GM19239 (cell line): ENCODE measurements around the gene MFGE8.

ENCODE experiments used
- DNase-seq: peaks from one replicate; pipeline ENCODE4 v3.0.0; 2011; ENCODE audit warnings: low spot score; ENCODE audit not compliant: insufficient read length
- FAIRE-seq: peaks from 2 replicates; lab custom pipeline; 2011; peaks lifted over from hg19 to GRCh38; lab: Jason Lieb, UNC

The MFGE8 gene

DNA sequence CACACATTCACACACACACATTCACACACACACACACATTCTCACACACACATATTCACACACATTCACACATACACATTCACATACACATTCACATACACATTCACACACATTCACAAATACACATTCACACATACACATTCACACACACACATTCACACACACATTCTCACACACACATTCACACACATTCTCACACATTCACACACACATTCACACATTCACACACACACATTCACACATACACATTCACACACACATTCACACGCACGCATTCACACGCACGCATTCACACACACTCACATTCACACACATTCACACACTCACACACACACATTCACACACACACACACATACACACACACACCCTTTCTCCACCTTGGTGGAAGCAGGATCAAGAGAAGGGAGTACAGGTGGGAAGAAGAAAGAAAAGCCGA lies 12.2 kb downstream of the MFGE8 start:
- FAIRE-seq (no peak), DNase-seq (no peak)

DNA sequence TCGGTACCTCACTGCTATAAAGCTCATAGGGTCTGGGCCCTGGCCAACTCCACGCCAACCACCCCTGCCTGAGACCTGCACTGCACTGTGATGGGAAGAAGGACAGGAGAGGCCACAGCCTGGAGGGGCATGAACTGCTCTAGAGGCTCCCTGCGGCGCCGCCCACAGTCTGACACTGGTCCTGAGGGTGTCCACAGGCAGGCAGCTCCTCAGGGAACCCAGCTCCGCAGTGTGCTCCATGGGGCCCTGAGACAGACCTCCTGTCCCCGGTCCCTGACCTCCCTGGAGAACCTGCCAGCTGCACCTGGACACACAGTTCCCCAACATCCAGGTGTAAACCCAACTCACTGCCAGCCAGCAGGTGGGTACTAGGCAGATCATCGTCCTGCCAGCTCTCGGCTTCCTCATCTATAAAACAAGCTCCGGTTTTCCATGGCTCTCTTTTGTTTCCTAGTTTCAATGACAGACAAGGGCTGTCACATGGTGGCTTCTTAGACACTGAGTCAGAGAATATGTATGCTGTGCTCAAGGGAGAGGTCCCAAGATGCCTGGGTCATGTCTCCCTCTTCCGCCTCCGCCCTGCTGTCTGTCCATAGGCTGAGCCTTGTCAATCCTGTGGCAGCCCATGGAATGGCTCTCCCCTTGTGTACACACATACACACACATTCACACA lies 12.7 kb downstream of the MFGE8 start:
- DNase-seq (no peak), FAIRE-seq (no peak)

- DNase-seq (no peak), FAIRE-seq (no peak)
Observed at GRCh38 chr15:88899251-88899650, 13.9 kb downstream of the MFGE8 start.

DNA sequence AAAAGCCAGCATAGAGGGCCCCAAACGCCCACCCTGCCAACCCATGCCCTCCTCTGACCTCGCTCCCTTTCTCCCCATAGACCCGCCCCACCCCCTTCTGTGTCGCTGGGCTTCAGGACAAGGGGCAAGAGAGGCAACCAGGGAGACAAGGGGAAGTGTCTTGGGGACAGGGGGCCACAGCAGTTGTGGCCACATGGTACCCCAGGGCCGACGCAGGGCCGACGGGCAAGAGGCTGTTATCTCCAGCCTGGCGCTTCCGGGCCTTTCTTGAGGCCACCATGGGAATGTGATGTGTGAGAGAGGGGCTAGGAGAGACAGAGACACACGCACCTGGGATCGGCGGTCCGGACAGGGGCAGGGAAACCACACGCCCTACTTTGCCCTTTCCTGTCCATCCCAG lies 14.4 kb downstream of the MFGE8 start:
- FAIRE-seq (no peak), DNase-seq (no peak)

DNA sequence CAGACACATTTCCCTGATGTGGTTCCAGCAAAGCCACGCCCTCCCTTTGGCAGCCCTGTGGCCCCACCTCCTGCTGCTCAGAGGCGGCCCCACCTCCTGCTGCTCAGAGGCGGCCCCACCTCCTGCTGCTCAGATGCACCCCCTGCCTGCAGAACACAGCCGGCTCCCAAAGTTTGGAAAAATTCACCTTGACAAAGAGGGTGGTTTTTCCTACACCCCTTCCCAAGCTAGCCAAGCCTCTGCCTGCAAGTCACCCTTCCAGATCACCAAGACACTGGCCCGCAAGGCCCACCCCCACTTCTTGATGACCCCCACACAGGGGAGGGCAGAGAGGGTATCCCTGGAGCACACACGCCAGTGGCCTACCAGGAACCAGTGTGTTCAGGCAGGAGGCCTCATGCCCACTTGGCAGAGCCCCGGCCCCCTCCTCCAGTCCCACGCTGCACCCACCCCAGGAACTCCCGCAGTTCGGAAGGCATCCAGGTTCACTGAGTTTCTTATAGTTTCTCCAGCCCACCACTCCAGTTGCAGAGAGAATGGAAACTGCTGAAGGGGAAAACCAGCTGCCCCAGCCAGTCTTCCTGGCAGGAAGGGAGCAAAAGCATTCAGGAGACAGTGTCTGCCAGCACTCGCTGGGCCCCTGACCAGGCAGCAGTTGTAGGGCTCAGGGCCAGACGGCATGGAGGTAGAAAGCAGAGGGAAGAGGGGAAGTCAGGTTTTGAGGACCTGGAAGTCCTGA lies 15.6 kb downstream of the MFGE8 start:
- FAIRE-seq: no peak

DNA sequence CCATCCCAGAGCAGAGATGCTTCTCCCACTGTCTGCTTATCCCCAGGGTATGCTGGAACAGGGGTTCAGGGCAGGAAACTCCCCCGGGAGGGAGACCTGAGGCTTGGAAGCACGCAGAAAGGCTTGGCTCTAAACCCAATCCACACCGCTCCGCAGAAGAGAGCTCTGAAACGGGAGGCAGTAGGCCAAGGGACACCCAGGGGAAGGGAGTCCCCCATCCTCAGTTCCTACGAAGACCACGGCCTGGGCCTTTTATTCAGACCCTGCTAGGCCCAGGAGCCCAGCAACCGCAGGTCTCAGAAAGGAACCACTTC lies 16.1 kb downstream of the MFGE8 start:
- FAIRE-seq: no peak
- no peak for DNase-seq

More for the DNA sequence above, 15.6 kb downstream of the MFGE8 start:
- DNase-seq: no peak

- FAIRE-seq (no peak), DNase-seq (no peak)
Observed at GRCh38 chr15:88896333-88897033, 16.7 kb downstream of the MFGE8 start.

DNA sequence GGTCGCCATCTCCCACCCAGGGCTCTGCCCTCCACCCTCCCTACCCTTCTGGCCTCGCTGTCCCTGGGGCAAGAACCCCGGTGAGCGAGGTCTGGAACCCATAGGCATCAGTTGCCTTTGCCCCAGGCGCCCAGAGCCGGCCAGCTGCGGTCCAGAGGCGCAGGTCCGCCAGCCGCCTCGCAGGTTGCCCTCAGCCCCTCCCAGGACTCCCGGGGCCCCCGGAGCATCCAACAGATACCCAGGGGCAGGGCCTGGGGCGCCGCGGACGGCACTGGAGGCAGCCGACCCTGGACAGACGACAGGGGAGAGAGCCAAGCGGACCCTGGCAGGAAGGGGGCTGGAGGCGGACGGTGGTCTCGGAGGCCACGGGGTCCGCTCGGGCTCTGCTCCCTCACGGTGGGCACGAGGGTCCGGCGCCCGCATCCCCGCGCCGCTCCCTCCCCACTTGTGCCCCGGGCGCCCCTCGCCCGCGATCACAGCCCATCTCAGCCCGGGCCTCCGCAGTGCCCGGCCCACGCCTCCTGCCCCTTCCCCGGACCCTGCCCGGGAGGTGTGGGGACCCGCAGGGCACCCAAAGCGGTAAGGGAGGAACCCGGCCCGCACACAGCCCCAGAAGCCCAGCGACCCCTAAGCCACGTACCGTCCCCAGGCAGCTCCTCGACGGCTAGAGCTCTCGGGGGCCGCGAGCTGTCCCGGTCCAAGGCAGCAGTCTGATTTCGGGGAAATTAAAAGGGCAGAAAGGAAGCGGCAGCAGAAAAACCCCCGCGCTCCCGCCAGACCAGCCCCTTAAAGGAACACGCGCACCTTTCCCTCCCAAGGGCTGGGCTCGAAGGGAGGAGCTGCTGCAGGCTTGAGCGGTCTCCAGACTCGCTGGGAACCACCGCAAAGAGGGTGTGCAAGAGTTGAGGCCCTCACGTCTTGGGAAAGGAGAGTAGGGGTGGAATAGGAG lies 18.1 kb downstream of the MFGE8 start, which contains the start of gene HAPLN3:
HAPLN3 (minus strand) TSS at position 726 of the 949 bp plus-strand sequence. CDS start 8,246 bp downstream, outside the sequence.
- FAIRE-seq (peak; percentile 70), DNase-seq (peak; percentile 54)

DNA sequence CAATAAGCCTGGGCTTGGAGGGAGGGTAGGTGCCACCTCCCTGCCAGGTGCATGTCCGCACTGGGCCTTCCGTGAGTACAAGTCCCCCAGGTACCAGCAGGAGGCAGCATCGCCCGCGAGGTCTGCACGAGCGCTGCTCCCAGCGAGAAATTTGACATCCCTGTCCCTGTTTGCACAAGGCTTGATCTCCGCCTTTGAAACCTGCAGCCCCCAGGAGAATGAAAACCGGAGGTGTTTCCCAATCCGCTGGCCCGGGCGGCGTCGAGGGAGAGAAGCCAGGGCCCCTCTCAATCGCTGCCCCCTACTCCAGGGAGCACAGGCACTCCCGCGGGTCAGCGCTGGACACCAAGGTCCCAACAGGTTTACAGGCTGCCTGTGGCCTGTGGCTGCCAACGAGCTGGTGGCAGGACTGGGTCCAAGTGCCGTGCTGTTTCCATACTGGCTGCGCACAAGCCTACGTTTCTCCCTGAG lies 18.8 kb downstream of the MFGE8 start:
- FAIRE-seq (peak; percentile 40), DNase-seq (peak; percentile 68)

GRCh38 chr15:88891540-88892254 lies 21.5 kb downstream of the MFGE8 start:
- no peak for DNase-seq
- no peak for FAIRE-seq

GRCh38 chr15:88890495-88890894 lies 22.7 kb downstream of the MFGE8 start:
- FAIRE-seq (no peak), DNase-seq (no peak)

DNA sequence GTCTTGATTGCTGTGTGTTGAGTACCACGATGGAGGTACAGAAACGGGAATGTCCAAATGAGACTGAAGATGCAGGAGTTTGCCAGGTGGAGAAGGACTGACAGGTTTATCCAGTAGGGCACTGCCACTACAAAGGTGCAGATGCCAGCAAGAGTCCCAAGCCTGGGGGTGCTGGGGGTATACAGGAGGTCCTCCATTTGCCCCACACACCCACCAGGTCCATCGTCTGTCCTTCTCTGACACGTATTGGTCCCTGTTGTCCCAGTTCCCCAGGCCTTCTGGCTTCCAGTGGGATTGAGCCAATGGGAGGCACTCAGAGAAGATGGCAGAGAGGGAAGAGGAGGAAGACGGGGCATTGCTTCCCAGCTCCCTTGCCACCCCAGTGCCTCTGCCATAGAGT lies 24.5 kb downstream of the MFGE8 start:
- DNase-seq (no peak), FAIRE-seq (no peak)

DNA sequence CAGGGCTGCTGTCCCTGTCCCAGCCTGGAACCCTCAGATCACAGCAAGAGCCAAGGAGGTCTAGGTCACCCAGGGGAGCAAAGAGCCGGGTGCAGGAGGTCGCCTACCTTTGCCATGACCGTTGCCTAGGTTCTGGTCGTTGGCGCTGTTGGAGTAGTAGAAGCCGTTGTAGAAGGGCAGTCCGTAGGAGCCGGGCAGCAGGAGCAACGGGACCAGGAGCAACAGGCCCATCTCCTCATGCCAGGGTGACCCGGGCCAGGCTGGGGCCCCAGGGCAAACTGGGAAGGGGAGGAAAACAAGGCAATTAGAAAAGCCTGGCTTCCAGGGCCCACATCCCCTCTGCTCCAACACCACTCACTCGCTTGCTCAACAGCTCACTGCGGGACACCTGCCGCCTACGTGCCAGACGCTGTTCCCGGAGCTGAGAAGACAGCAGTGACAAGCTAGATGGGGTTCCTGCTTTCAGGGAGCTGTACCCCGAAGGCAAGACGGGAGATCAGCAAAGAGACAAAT lies 26.1 kb downstream of the MFGE8 start:
- FAIRE-seq: no peak
- no peak for DNase-seq

- no peak for DNase-seq
- no peak for FAIRE-seq
Observed at GRCh38 chr15:88882785-88883184, 30.4 kb downstream of the MFGE8 start.

DNA sequence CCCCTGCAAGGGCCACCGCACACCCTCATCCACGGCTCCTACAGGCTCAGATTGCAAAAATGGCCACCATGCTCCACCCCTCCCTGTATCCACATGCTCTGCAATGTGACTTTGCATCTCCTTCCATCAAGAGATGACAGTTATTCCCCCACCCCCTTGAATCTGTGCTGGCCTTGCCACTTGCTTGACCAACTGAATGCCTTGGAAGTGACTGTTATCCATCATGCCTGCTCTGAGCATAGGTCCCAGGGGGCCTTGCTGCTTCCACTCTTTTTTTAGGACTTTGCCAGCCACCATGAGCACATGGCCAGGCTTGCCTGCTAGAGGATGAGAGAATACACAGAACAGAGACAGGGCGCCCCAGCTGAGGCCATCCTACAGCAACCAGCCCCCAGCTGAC lies 31.4 kb downstream of the MFGE8 start:
- FAIRE-seq (no peak), DNase-seq (no peak)

DNA sequence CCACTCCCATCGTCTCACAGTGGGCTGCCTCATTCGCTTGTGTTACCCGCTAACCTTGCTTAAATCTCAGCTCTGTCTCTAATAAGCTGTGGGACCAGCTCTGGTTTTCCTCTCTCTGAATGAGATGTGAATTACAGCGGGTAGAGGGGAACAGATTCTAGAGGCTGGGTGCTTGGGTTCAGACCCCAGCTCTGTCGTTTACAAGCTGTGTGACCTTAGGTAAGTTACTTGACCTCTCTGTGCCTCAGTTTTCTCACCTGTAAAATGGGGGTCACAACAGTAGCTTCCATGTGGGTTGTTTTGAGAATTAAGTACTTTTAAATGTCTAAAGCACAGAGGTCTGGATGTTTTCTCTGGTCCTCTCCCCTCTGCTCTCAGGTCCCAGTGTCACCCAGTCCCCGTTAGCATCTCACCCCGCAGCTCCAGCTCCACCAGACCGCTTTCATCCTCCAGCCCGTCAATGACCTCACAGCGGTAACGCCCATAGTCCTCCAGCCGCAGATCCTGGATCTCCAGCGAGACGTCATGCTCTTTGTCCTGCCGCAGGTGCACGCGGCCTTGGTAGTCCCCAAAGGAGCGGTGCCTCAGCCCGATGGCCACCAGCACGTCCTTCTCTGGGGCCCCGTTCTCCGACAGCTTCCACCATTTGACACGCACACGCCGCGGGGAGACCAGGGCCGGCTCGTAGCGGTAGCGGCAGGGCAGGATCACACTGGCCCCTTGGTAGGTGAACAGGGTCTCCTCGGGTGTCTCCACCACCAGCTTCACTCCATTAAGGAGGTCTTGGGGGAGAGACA lies 32.0 kb downstream of the MFGE8 start:
- no peak for FAIRE-seq
- DNase-seq: no peak

- DNase-seq (peak; percentile 75), FAIRE-seq (no peak)
Observed at GRCh38 chr15:88878720-88879184, 34.4 kb downstream of the MFGE8 start.

- DNase-seq: no peak
- FAIRE-seq: no peak
Observed at GRCh38 chr15:88877906-88878305, 35.3 kb downstream of the MFGE8 start.
